B cell (primary cell): ENCODE measurements around the gene FAXDC2. TPM values are rescaled to one million over a fixed set of nuclear protein-coding genes. Genes with fewer than 3 reads are reported as not detected.

Experiments used
- ATAC-seq: fragments of 200-7000 bp; cut with Tn5 transposase; one replicate; pipeline ENCODE4 v1.10.0; 2021; ENCODE audit warnings: low read depth, mild to moderate bottlenecking, moderate number of reproducible peaks, moderate library complexity
- CTCF ChIA-PET: fragments of 350-600 bp; sonication (Branson Sonifier 250); formaldehyde crosslinking; loops from one replicate; lab custom pipeline; 2021; ENCODE audit warnings: antibody characterized with exemption, inconsistent platforms; lab: Charles Lee
- POLR2A ChIA-PET: fragments of 350-600 bp; sonication (Branson Sonifier 250); formaldehyde crosslinking; loops from one replicate; lab custom pipeline; 2021; ENCODE audit warnings: antibody characterized with exemption; lab: Charles Lee
- DNase-seq: peaks from one replicate; pipeline ENCODE4 v3.0.0; 2013
- H2AFZ ChIP-seq: 2 replicates; pipeline ENCODE4 v1.6.1; 2012; ENCODE audit warnings: mild to moderate bottlenecking, low read depth, low read length; ENCODE audit not compliant: insufficient read depth, poor library complexity, severe bottlenecking
- H3K27ac ChIP-seq, 2 donors: 1 replicate in 1 of 2; 2 replicates in 1 of 2; pipeline ENCODE4 v1.5.1; 2012 to 2013; ENCODE audit warnings: low read length in 2 of 2, mild to moderate bottlenecking in 2 of 2, moderate library complexity in 1 of 2
- H3K27me3 ChIP-seq, 4 experiments: fragments of 200-600 bp in 1 of 4; sonication (generic) in 1 of 4; replicated peaks in 1 of 4; 1 replicate in 2 of 4; 2 replicates in 2 of 4; pipeline versions ENCODE4 v1.6.1 to v1.7.0; 2013 to 2016; ENCODE audit warnings: low read length in 3 of 4, mild to moderate bottlenecking in 2 of 4, mixed read lengths in 1 of 4, moderate library complexity in 1 of 4; ENCODE audit not compliant: insufficient read depth in 4 of 4, control insufficient read depth in 3 of 4; ENCODE audit errors: control extremely low read depth in 1 of 4
- H3K36me3 ChIP-seq, 2 experiments: replicated peaks in 1 of 2; 1 replicate in 1 of 2; 2 replicates in 1 of 2; pipeline versions ENCODE4 v1.6.1 to v1.7.1; 2013; ENCODE audit warnings: low read length in 1 of 2; ENCODE audit not compliant: insufficient read depth in 2 of 2, control insufficient read depth in 1 of 2; ENCODE audit errors: control extremely low read depth in 1 of 2, extremely low read depth in 1 of 2
- H3K4me1 ChIP-seq, 2 donors: fragments of 200-600 bp in 1 of 2; sonication (generic) in 1 of 2; 1 replicate in 1 of 2; 2 replicates in 1 of 2; pipeline versions ENCODE4 v1.5.1 to v1.6.1; 2013 to 2017; ENCODE audit warnings: low read length in 2 of 2; ENCODE audit not compliant: control insufficient read depth in 2 of 2, insufficient read depth in 2 of 2
- H3K4me2 ChIP-seq: replicated peaks from 2 replicates; pipeline ENCODE3; 2012; ENCODE audit warnings: mild to moderate bottlenecking, low read depth, low read length; ENCODE audit not compliant: poor library complexity, severe bottlenecking
- H3K4me3 ChIP-seq, 5 experiments: fragments of 200-600 bp in 1 of 5; sonication (generic) in 1 of 5; 1 replicate in 3 of 5; 2 replicates in 2 of 5; pipeline versions ENCODE4 v1.5.1 to v1.7.0; 2011 to 2016; ENCODE audit warnings: low read length in 4 of 5, mild to moderate bottlenecking in 4 of 5, low read depth in 2 of 5, control low read depth in 1 of 5, moderate library complexity in 1 of 5; ENCODE audit not compliant: insufficient read depth in 1 of 5; ENCODE audit errors: control extremely low read depth in 1 of 5, extremely low read depth in 1 of 5
- H3K79me2 ChIP-seq: fragments of 200-600 bp; sonication (generic); one replicate; pipeline ENCODE4 v1.6.0; 2016; ENCODE audit warnings: low read length; ENCODE audit not compliant: control insufficient read depth, insufficient read depth
- H3K9ac ChIP-seq: fragments of 200-600 bp; sonication (generic); 2 replicates; pipeline ENCODE4 v1.6.1; 2017; ENCODE audit warnings: mild to moderate bottlenecking, low read length, moderate library complexity
- H3K9me3 ChIP-seq, 3 donors: one replicate each; pipeline versions ENCODE4 v1.6.1 to v1.7.1; 2013; ENCODE audit warnings: low read length in 2 of 3; ENCODE audit not compliant: control insufficient read depth in 2 of 3, insufficient read depth in 1 of 3; ENCODE audit errors: control extremely low read depth in 1 of 3
- H4K20me1 ChIP-seq: 2 replicates; pipeline ENCODE4 v1.6.0; 2012; ENCODE audit warnings: mild to moderate bottlenecking, low read length; ENCODE audit not compliant: insufficient read depth, control insufficient read depth, poor library complexity, severe bottlenecking
- H3K27ac Mint-ChIP-seq: one replicate; pipeline ENCODE4 v1.8.0; 2021; ENCODE audit warnings: mixed read lengths
- H3K27me3 Mint-ChIP-seq: one replicate; pipeline ENCODE4 v1.8.0; 2021; ENCODE audit warnings: mixed read lengths
- H3K4me1 Mint-ChIP-seq: one replicate; pipeline ENCODE4 v1.8.0; 2021; ENCODE audit warnings: mixed read lengths
- H3K4me3 Mint-ChIP-seq: one replicate; pipeline ENCODE4 v1.8.0; 2021; ENCODE audit warnings: mixed read lengths
- H3K9me3 Mint-ChIP-seq: one replicate; pipeline ENCODE4 v1.8.0; 2022; ENCODE audit warnings: mixed read lengths; ENCODE audit not compliant: insufficient read depth
- CTCF ChIP-seq: fragments of 200-600 bp; IDR thresholded peaks from one replicate; pipeline ENCODE4 v1.8.0; 2022; ENCODE audit warnings: antibody characterized with exemption, mild to moderate bottlenecking
- EZH2 ChIP-seq: IDR thresholded peaks from 2 replicates; pipeline ENCODE4 v1.6.1; 2012; ENCODE audit warnings: borderline replicate concordance, low read depth, mild to moderate bottlenecking, moderate library complexity, low read length; ENCODE audit not compliant: insufficient read depth, poor library complexity, severe bottlenecking
- WGBS: methylation state at CpG from one replicate; pipeline ENCODE4 v1.1.5; 2013; ENCODE audit warnings: missing lambda C conversion rate; ENCODE audit not compliant: insufficient coverage; 5-methylcytosine and 5-hydroxymethylcytosine counted together
- intact Hi-C: fragments of 100-400 bp; cut with micrococcal nuclease; formaldehyde crosslinking; loops from one replicate; pipeline ENCODE4 v1.10.0; 2022
- polyA plus RNA-seq: library from polyadenylated mRNA; depleted of rRNA; stranded (reverse); fragments of >200 nt; gene quantifications from 2 replicates; pipeline ENCODE4 v1.2.3, GENCODE V29; 2012
- total RNA-seq, 2 donors: library from RNA; stranded (reverse); fragments of 120-200 nt in 1 of 2; gene quantifications; 1 replicate in 1 of 2; 2 replicates in 1 of 2; pipeline versions ENCODE4 v1.2.3 to v1.2.4, GENCODE V29; 2013 to 2022

Gene FAXDC2
- total and polyA plus RNA-seq, 2 donors (not counting 1 experiment from before 2014, with no cell fraction given) = 0.07 TPM; not detected in 1

- CTCF ChIA-PET = no interaction called here
- no peak overlapping the region for H3K27ac ChIP-seq
- TF ChIP-seq CTCF = no peak
- no peak for TF ChIP-seq EZH2
- 100% methylated on average over 5 of the region's 5 CpGs for WGBS
- Mint-ChIP-seq H3K4me3 (no peak overlapping the region), H3K4me1 (no peaks in the 10 kb centered on the region), H3K27me3 (no peaks in the 10 kb centered on the region), H3K27ac (no peak overlapping the region), H3K9me3 (no peaks in the 10 kb centered on the region)
- intact Hi-C loops = no loop called here
- no peaks in the 10 kb centered on the region for H3K27me3 ChIP-seq
- no peaks in the 10 kb centered on the region for H3K79me2 ChIP-seq
- POLR2A ChIA-PET = interaction anchor here (0.6 kb wide), 1 partner anchor 42 kb away, joined by 3 read pairs; no protein-coding TSS in a partner anchor
- ATAC-seq (no peak), DNase-seq (no peak)
- no peaks in the 10 kb centered on the region for H3K4me1 ChIP-seq
- no peaks in the 10 kb centered on the region for H4K20me1 ChIP-seq
- H3K36me3 ChIP-seq = peaks cover 2 to 34% of the 10 kb centered on the region in 2 experiments
- no peak overlapping the region for H3K4me2 ChIP-seq
- H3K9me3 ChIP-seq = no peaks in the 10 kb centered on the region
- H2AFZ ChIP-seq = no peak overlapping the region
- no peak overlapping the region for H3K9ac ChIP-seq
- H3K4me3 ChIP-seq = no peak overlapping the region
Measured at GRCh38 chr5:154820383-154820782, 30.0 kb downstream of the FAXDC2 start.

GRCh38 chr5:154819546-154819945, 30.9 kb downstream of the FAXDC2 start:
- 97% methylated on average over 5 of the region's 7 CpGs for WGBS
- H3K9me3 Mint-ChIP-seq = no peaks in the 10 kb centered on the region
- TF ChIP-seq EZH2 (no peak), CTCF (no peak)
- H3K4me1 Mint-ChIP-seq = no peaks in the 10 kb centered on the region
- ChIA-PET CTCF (no interaction called here), POLR2A (no interaction called here)
- H3K4me3 Mint-ChIP-seq = no peak overlapping the region
- Histone ChIP-seq H2AFZ (no peak overlapping the region), H4K20me1 (no peaks in the 10 kb centered on the region), H3K4me3 (no peak overlapping the region), H3K27ac (no peak overlapping the region), H3K4me2 (no peak overlapping the region), H3K4me1 (no peaks in the 10 kb centered on the region), H3K9me3 (no peaks in the 10 kb centered on the region), H3K79me2 (no peaks in the 10 kb centered on the region), H3K36me3 (peaks cover 4 to 42% of the 10 kb centered on the region in 2 experiments), H3K9ac (no peak overlapping the region), H3K27me3 (no peaks in the 10 kb centered on the region)
- H3K27me3 Mint-ChIP-seq = no peaks in the 10 kb centered on the region
- no peak overlapping the region for H3K27ac Mint-ChIP-seq
- intact Hi-C loops = no loop called here
- ATAC-seq (no peak), DNase-seq (no peak)
